GM19468 (cell line): Measurements from ENCODE around the gene P2RX7.
"Not testable (repeated sequence)": the region's sequence is repeated elsewhere in the genome, so short reads cannot be mapped to it uniquely, and the experiment has no call there.

Experiments
- ATAC-seq: cut with Tn5 transposase; IDR thresholded peaks from one replicate; pipeline ENCODE4 v1.9.1; 2021; ENCODE audit warnings: mild to moderate bottlenecking, moderate library complexity, moderate number of reproducible peaks; ENCODE audit not compliant: unreplicated experiment; ENCODE audit errors: extremely low read depth

Gene P2RX7

DNA sequence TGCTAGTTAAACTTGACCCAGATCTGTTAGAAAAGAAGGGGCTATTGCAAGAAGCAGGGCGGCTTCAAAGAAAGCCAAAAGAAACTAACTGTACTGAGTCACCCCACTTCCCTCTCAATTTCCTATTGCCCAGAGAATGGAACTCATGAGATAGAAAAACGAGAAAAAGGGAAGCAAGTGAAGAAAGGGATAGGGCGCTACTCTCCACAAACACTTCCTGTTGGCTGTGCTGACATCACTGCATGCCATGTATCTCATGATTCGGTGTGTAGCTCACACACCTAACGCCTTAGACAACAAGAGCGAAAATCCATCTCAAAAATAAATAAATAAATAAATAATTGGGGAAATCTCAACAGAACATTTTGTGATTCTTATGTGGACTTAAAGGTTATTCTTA lies 64.2 kb downstream of the P2RX7 start:
- no peak for ATAC-seq

DNA sequence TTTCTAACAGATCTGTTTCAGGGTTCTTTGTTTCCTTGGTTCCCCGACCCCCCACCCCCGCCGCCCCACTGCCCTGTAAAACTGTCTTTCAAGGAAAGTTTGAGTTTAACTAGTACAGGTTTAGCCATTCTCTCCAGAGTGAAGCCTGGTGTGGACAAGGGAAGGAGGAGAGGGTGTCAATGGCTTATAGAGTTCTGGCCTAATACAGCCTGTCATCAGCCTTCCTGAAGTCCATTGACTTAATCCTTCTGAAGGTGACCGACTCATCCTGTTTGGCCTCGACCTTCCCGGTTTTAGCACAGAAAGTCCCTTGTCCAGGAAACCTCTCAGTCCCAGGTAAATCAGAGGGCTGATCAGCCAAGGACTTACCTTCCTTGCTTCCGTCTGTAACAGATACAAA lies 66.3 kb downstream of the P2RX7 start:
- ATAC-seq = no peak

DNA sequence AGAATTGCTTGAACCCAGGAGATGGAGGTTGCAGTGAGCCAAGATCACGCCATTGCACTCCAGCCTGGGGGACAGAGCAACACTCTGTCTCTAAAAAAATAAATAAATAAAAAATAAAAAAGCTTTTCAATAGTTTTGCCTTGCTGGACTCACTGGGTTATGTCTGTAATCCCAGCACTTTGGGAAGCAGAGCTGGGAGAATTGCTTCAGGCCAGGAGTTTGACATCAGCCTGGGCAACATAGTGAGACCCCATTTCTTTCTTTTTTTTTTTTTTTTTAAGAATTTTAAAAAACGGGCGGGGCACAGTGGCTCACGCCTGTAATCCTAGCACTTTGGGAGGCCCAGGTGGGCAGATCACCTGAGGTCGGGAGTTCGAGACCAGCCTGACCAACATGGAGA lies 68.5 kb downstream of the P2RX7 start:
- not testable (repeated sequence) for ATAC-seq

DNA sequence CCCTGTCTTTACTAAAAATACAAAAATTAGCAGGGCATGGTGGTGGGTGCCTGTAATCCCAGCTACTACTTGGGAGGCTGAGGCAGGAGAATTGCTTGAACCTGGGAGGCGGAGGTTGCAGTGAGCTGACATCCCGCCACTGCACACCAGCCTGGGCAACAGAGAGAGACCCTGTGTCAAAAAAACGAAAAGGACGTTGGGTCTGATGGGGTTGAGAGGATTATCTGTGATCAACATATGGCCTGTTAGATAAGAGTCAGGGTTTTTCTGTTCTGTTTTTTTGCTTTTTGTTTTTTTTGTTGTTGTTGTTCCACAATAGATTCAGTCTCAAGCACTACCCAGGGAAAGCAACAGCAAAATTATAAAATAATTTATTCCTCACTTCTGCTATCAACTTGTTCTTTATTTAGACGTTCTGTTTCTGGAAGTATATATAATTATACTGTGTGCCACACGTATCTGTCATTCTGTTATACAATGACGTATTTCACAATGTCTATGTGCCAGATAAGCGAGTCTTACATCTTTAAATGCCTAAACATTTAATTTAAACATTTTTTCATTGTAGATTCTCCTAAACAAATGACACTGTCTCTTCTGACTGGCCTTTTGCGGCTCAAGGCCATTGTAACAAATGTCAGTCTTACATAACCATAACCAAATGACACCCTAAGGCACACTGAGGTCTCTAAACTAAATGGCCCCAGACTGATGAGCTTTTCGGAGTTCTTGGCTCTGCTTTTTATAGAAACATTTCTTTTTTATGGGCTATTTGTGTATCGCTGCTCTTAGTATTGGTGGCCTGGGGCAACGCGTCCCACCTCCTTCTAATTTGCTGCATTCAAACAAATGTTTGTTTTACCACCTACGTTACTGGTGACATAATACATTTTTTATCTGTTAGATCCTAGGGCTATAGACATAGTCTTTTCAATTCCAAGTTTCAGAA lies 70.0 kb downstream of the P2RX7 start:
- no peak for ATAC-seq

DNA sequence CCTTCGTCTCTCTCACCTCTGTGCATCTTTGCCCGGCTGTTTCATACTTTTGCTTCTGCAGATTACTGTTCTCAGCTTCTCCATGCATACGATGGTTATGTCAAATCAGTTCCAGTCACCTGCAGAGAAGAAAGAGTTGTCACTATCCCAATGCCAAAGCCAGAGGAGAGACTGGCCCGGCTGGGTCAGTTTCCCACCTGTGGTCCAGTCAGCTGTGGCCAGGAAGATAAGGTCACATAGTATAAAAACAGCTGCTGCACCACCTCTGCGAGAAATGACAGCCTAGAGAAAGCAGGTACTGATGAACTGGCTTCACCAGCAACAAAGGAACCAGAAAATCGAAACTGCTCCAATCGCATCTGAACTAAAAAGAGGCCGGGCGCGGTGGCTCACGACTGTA lies 70.8 kb downstream of the P2RX7 start:
- no peak for ATAC-seq

DNA sequence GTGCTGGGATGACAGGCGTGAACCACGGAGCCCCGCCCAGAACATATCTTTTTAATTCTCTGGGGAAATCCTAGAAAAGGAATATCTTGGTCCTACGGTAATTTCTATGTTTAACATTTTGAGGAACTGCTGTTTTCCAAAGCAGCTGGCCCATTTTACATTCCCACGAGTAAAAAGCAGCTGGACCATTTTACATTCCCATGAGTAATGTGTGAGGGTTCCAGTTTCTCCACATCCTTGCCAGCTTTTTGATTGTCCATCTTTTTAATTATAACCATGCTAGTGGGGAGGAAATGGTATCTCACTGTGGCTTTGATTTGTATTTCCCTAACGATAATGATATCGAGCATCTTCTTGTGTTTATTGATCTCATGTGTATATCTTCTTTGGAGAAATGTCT lies 72.8 kb downstream of the P2RX7 start:
- no peak for ATAC-seq

DNA sequence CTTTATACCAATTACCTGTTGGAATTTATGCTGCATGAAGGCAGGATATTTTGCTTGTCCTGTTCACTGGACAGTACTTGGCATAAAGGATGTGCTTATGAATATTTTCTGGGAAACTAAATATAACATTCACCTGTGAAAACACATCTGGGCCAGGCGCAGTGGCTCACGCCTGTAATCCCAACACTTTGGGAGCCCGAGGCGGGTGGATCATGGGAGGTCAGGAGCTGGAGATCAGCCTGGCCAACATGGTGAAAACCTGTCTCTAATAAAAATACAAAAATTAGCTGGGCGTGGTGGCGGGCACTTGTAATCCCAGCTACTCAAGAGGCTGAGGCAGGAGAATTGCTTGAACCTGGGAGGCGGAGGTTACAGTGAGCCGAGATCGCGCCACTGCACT lies 75.9 kb downstream of the P2RX7 start:
- ATAC-seq = not testable (repeated sequence)

DNA sequence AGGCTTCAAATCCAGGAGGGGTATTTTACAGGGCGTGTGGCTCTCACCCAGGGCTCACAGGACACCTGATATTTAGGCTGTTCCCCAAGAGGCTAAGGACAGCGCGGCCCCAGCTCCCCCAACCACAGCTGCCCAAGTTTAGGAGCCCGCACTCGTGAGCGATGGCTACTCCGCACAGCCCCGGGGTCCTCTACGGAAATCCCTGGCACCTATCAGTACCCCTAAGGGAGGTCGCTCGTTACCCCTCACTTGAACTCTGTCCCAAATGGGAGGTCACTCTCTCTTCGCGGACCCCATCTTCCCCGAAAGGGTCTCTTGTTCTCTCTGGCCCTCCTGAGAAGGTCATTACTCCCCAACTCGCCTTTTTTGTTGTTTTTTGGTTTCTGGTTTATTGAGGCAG lies 76.5 kb downstream of the P2RX7 start:
- ATAC-seq = no peak

DNA sequence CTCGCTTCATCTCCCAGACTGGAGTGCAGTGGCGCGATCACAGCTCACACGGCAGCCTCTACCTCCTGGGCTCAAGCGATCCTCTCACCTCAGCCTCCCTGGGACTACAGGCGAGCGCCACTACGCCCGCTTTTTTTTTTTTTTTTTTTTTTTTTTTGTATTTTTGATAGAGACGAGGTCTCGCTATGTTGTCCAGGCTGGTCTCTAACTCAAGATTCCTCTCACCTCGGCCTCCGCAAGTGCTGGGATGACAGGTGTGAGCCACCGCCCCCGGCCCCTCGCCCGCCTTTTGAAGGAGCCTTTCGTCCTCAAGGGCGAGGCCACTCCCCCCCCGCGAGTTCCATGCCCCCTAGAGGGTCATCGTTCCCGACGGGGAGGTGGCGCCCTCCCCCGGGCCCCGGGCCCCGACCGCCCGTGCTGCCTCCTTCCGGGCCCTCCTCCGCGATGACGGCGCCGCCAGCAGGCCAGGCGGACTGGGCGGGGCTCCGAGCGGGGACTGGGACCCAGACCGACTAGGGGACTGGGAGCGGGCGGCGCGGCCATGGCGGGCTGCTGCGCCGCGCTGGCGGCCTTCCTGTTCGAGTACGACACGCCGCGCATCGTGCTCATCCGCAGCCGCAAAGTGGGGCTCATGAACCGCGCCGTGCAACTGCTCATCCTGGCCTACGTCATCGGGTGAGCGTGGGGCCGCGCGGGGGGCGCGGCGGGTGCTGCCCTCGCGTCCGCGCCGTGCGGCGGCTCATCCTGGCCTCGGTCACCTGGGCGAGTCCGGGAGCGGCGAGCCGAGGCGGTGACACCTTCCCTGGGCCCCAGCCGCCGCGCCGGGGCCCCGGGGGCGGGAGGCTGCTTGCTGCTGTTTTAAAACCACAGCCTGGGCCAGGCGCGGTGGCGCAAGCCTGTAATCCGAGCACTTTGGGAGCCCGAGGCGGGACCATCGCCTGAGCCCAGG lies 77.2 kb downstream of the P2RX7 start, which contains the start of gene P2RX4:
Gene P2RX4, plus strand, starts transcription at position 506 of the 949 bp plus-strand sequence. Its CDS starts 36 bp downstream, at position 542.
- ATAC-seq = peak; percentile 81

DNA sequence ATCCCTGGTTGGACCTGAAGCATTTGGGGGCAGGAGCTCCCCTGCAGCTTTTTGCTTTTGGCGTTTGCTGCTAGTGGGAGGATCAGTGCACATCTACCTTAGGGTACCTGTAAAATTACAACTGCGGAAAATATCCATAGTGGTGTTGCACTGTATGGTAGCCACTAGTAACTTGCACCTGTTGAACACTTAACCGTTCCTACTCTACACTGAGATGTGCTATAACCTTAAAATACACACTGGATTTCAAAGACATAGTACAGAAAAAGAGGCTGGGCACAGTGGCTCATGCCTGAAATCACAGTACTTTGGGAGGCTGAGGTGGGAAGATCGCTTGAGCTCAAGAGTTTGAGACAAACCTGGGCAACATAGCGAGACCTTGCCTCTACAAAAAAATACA lies 80.2 kb downstream of the P2RX7 start:
- ATAC-seq = no peak

DNA sequence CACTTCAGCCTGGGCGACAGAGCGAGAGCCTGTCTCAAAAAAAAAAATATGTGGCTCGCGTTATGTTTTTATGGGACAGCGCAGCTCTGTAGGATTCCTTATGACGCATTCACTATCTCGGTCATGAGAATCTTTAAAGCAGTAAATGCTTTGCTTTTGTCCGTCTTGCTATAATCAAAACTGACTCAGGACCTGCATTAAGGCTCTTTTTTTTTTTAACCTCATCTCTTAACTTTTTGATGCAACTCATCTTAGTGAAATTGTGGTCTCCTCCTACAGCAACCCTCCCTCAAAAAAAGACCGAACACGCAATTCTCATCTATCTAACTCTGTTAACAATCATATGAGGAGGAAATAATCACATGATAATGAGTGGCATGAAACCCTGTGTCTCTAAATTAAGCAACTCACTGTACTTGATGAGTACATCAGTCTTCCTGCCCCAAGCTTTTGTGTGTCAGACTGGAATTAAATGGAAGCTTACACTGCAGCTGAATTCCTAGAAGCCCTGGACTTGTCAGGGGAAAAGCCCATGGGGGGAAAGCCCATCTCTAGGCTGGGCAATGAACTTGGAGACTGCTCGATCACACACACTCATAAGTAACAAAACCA lies 81.6 kb downstream of the P2RX7 start:
- ATAC-seq = no peak

DNA sequence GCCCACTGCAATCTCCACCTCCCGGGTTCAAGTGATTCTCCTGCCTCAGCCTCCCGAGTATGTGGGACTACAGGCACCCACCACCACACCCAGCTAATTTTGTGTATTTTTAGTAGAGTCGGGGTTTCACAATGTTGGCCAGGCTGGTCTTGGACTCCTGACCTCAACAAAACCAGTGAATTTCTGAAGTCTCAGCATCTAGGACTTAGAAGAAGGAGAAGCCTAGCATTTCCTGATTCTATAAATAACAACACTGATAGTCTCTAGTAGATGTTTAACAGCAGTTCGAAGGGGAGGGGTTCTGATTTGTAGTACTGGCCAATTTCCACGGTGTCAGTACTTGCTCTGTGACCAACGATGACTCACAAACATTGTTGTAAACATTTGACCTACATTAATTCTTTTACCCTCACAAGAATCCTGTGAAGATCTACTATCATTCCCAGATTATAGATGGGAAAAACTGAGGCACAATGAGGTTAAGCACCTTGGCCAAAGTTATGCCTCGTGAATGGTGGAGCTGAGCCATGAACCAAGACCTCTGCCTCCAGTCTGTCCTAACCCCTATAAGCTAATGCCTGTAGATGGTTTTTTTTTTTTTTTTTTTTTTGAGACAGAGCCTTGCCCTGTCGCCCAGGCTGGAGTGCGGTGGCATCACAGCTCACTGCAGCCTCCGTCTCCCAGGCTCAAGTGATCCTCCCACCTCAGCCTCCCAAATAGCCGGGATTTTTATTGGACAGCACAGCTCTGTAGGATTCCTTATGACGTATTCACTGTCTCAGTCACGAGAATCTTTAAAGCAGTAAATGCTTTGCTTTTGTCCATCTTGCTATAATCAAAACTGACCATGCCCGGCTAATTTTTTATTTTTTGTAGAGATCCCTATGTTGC lies 82.4 kb downstream of the P2RX7 start:
- no peak for ATAC-seq

DNA sequence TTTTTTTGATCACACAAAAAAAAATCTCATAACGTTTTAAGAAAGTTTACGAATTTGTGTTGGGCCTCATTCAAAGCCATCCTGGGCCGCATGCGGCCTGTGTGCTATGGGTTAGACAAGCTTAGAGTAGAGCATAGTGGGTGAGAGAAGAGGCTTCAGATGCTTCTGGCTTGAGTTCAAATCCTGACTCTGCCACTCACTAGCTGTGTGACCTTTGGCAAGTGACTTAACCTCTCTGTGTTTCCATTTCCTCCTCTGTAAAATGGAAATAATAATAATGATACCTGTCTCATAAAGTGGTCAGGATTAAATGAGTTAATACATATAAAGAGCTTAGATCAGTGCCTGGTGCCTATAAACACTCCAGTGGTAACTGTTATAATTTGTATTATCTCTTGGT lies 83.4 kb downstream of the P2RX7 start:
- no peak for ATAC-seq

DNA sequence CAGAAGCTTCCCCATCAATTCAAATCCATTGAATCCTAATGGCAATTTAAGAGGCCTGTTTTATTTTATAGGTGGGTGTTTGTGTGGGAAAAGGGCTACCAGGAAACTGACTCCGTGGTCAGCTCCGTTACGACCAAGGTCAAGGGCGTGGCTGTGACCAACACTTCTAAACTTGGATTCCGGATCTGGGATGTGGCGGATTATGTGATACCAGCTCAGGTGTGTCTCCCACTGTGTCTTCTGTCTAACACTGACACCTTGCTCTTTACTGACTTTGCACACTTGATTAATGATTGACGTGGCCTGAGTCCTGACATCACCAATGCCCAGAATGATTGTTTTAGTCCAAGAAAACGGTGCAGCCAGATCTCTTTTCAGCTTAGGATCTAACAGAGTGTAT lies 84.4 kb downstream of the P2RX7 start:
- ATAC-seq = no peak

DNA sequence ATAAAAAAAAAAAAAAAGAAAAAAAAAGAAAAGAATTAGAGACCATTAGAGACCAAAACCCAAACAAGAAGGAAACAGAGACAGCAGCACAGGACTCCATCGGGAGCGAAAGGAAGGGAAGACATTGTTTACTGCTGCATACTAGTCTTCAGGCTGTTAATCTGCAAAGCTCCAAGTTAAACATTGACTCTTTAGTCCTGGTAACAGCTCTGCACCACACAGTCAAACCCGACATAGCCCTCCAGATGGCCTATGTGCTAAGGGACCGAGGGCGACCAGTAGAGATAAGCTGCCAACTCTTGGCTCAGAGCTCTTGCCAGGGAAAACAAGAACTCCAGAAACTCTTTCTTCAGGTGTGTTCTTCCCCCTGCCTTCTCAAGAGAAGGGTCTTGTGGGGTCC lies 85.1 kb downstream of the P2RX7 start:
- no peak for ATAC-seq

DNA sequence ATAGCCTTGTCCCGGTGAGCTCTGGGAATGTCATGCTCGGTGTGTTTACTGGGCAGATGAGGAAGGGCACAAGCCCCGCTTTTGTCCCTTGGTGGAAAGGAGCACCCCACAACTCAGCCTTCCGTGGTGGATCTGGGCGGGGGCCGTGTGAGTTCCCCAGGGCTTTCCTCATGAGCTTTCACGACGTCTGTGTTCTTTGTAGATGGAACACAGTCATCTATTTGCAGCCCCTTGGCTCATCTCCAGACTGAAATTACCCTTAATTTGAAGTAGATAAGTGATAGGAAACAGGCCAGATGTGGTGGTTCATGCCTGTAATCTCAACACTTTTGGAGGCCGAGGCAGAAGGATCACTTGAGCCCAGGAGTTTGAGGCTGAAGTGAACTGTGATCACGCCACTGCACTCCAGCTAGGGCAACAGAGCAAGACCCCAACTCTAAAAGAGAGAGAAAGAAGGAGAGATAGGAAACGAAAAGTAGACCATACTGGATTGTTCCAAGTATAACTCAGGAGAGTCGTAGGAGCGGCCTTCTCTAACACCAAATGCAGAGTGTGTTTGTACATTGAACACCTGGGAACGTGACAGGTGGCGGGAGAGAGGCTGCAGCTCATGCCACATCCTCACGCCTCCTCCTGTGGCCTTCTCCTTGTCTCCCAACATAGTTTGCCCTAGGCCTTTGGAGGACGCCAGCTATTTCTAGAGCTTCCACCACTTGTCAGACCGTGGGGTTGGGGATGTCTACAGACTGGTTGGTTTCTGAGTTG lies 86.1 kb downstream of the P2RX7 start:
- no peak for ATAC-seq

DNA sequence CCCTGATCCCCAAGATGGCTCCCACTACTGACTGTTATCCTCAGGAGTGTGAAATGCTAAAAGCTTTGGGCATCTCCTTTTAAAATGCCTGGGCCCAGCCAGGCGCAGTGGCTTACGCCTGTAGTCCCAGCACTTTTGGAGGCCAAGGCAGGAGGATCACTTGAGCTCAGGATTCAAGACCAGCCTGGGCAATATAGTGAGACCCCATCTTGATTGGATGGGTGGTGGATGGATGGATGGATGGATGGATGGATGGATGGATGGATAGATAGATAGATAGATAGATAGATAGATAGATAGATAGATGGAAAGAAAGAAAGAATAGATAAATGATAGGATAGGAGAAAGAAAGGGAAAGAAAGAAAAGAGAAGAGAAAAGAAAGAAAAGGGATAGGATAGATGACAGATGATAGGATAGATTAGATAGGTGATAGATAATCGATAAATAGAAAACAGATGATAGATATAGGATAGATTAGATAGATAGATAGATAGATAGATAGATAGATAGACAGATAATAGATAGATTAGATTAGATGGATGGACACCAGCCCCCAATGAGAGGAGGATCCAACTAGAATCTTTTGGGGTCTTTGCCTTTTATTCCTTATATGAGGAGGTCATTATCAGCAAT lies 86.8 kb downstream of the P2RX7 start:
- no peak for ATAC-seq

DNA sequence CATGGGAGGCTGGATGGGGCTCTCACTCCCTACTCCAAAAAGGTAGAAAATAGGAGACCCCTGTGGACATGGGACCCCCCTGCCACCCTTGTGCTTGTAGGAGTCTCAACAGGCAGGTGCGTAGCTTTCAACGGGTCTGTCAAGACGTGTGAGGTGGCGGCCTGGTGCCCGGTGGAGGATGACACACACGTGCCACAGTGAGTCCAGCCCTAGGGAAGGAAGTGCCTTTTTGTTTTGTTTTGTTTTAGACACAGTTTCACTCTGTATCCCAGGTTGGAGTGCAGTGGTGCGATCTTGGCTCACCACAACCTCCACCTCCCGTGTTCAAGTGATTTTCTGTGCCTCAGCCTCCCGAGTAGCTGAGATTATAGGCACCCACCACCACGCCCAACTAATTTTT lies 90.2 kb downstream of the P2RX7 start:
- no peak for ATAC-seq
